Lower leg skin (tissue), 4 donors: Measurements from ENCODE around the gene ARHGAP9. TPM values are rescaled to one million over a fixed set of nuclear protein-coding genes. Genes with fewer than 3 reads are reported as not detected.

ENCODE experiments used
- DNase-seq, 2 donors: peaks; one replicate each; pipeline ENCODE4 v3.0.0-alpha.2; 2019; ENCODE audit warnings: low spot score in 2 of 2
- H3K4me3 ChIP-seq: fragments of 200-600 bp; sonication (generic); 2 replicates; pipeline ENCODE4 v1.5.1; 2017; ENCODE audit warnings: mild to moderate bottlenecking, low read depth; ENCODE audit not compliant: poor library complexity, severe bottlenecking
- CTCF ChIP-seq, 3 donors: fragments of 450-650 bp; IDR thresholded peaks; one replicate each; pipeline ENCODE4 v1.5.1; 2016; ENCODE audit warnings: antibody characterized with exemption in 3 of 3, mild to moderate bottlenecking in 3 of 3, moderate library complexity in 2 of 3
- POLR2A ChIP-seq, 2 donors: fragments of 450-650 bp; IDR thresholded peaks; one replicate each; pipeline ENCODE4 v1.6.1; 2016 to 2017; ENCODE audit warnings: antibody characterized with exemption in 2 of 2, mild to moderate bottlenecking in 1 of 2, moderate library complexity in 1 of 2
- WGBS, 2 donors: methylation state at CpG; one replicate each; pipeline ENCODE4 v1.1.5; 2018; 5-methylcytosine and 5-hydroxymethylcytosine counted together
- intact Hi-C: fragments of 100-400 bp; cut with DNase I; formaldehyde crosslinking; loops from one replicate; pipeline ENCODE4 v1.15.0; 2023; ENCODE audit warnings: low total_unique reads
- total RNA-seq, 4 donors: library from RNA; depleted of rRNA; stranded (reverse); fragments of >200 nt; gene quantifications; one replicate each; pipeline ENCODE4 v1.1.0, GENCODE V29; 2016

The ARHGAP9 gene
- total RNA-seq, 4 donors from 2014 or later = 2.3 to 6.6 (median 3.1) TPM

- intact Hi-C loops = no loop called here
- no peak for TF ChIP-seq POLR2A (IDR thresholded peaks at IDR 0.05)
- TF ChIP-seq CTCF (IDR thresholded peaks at IDR 0.05) = no peak
- DNase-seq = no peak
- H3K4me3 ChIP-seq = no peak overlapping the region
- 82% methylated on average over 16 of the region's 16 CpGs for WGBS, 2 donors
These were observed 46.1 kb upstream of the ARHGAP9 start for GRCh38 chr12:57525615-57526383.

GRCh38 chr12:57524814-57525614, 45.3 kb upstream of the ARHGAP9 start:
- intact Hi-C loops = no loop called here
- DNase-seq = peak in 1 of 2 donors; percentile 85

GRCh38 chr12:57523706-57524614, 44.3 kb upstream of the ARHGAP9 start:
- intact Hi-C loops = no loop called here
- no peak for TF ChIP-seq CTCF (IDR thresholded peaks at IDR 0.05)
- no peak for TF ChIP-seq POLR2A (IDR thresholded peaks at IDR 0.05)
- H3K4me3 ChIP-seq = peak overlapping the region; percentile 76
- WGBS, 2 donors = 65 to 66% methylated on average over 14 of the region's 14 CpGs
- DNase-seq = peak in 1 of 2 donors; percentile 84

More at GRCh38 chr12:57524814-57525614, 45.3 kb upstream of the ARHGAP9 start:
- whole genome bisulfite sequencing, 2 donors = 57 to 64% methylated on average over 10 to 11 of the region's 11 CpGs
- TF ChIP-seq POLR2A (IDR thresholded peaks at IDR 0.05) (no peak), CTCF (IDR thresholded peaks at IDR 0.05) (no peak)
- H3K4me3 ChIP-seq = no peak overlapping the region

- intact Hi-C loops = no loop called here
- TF ChIP-seq CTCF (IDR thresholded peaks at IDR 0.05) = no peak
- TF ChIP-seq POLR2A (IDR thresholded peaks at IDR 0.05) = no peak
- 0 to 2% methylated on average over 14 to 31 of the region's 38 CpGs for WGBS, 2 donors
These were observed 43.4 kb upstream of the ARHGAP9 start for GRCh38 chr12:57522887-57523705.

More at GRCh38 chr12:57522887-57523705, 43.4 kb upstream of the ARHGAP9 start:
- H3K4me3 ChIP-seq = peak overlapping the region; percentile 76
- DNase-seq = peak; percentile 70 to 93
